Large intestine (tissue), 3 donors: Measurements from ENCODE around the gene SMYD3. TPM values are rescaled to one million over a fixed set of nuclear protein-coding genes. Genes with fewer than 3 reads are reported as not detected.

Experiments used
- DNase-seq, 2 donors: peaks; one replicate each; pipeline versions ENCODE4 v3.0.0 to v3.0.0-alpha.2; 2013
- H3K27ac ChIP-seq: one replicate; pipeline ENCODE4 v1.5.1; 2013; ENCODE audit warnings: low read length
- H3K27me3 ChIP-seq: 2 replicates; pipeline ENCODE4 v1.6.1; 2013; ENCODE audit warnings: low read length; ENCODE audit not compliant: control insufficient read depth, insufficient read depth
- H3K36me3 ChIP-seq: 2 replicates; pipeline ENCODE4 v1.6.1; 2013; ENCODE audit warnings: low read length; ENCODE audit not compliant: control insufficient read depth, insufficient read depth
- H3K4me1 ChIP-seq: one replicate; pipeline ENCODE4 v1.6.1; 2013; ENCODE audit warnings: low read length; ENCODE audit not compliant: control insufficient read depth, insufficient read depth
- H3K4me3 ChIP-seq: one replicate; pipeline ENCODE4 v1.5.1; 2013; ENCODE audit warnings: low read length
- H3K9me3 ChIP-seq: one replicate; pipeline ENCODE4 v1.6.1; 2013; ENCODE audit warnings: mild to moderate bottlenecking, low read depth, low read length, moderate library complexity; ENCODE audit not compliant: control insufficient read depth
- WGBS: methylation state at CpG from one replicate; pipeline ENCODE4 v1.1.5; 2013; ENCODE audit warnings: low lambda C conversion rate; ENCODE audit not compliant: insufficient coverage; 5-methylcytosine and 5-hydroxymethylcytosine counted together
- polyA plus RNA-seq: library from polyadenylated mRNA; unstranded; fragments of 120-200 nt; gene quantifications from one replicate; pipeline ENCODE4 v1.2.1, GENCODE V29; 2013

SMYD3 gene
- polyA plus RNA-seq, 1 donor = 12.0 TPM

- Histone ChIP-seq H3K4me1 (no peaks in the 10 kb centered on the region), H3K27ac (no peak overlapping the region), H3K27me3 (no peaks in the 10 kb centered on the region), H3K9me3 (no peaks in the 10 kb centered on the region), H3K36me3 (no peaks in the 10 kb centered on the region), H3K4me3 (no peak overlapping the region)
- no peak for DNase-seq
- no CpG with 5 or more reads among the region's 30 CpGs for WGBS
Measured at GRCh38 chr1:245710961-245711903, 795.8 kb downstream of the SMYD3 start.

- Histone ChIP-seq H3K4me1 (no peaks in the 10 kb centered on the region), H3K27me3 (no peaks in the 10 kb centered on the region), H3K27ac (no peak overlapping the region), H3K36me3 (no peaks in the 10 kb centered on the region), H3K9me3 (no peaks in the 10 kb centered on the region), H3K4me3 (no peak overlapping the region)
- no CpG with 5 or more reads among the region's 5 CpGs for WGBS
- no peak for DNase-seq
Measured at GRCh38 chr1:245707941-245708340, 799.1 kb downstream of the SMYD3 start.

- H3K27ac ChIP-seq = no peak overlapping the region
- H3K27me3 ChIP-seq = no peaks in the 10 kb centered on the region
- no peaks in the 10 kb centered on the region for H3K9me3 ChIP-seq
- H3K4me1 ChIP-seq = no peaks in the 10 kb centered on the region
- no CpG with 5 or more reads among the region's 7 CpGs for WGBS
- no peak for DNase-seq
- H3K36me3 ChIP-seq = no peaks in the 10 kb centered on the region
- H3K4me3 ChIP-seq = no peak overlapping the region
Measured at GRCh38 chr1:245704765-245705164, 802.3 kb downstream of the SMYD3 start.

- no CpG with 5 or more reads among the region's 6 CpGs for WGBS
- no peak overlapping the region for H3K4me3 ChIP-seq
- DNase-seq = no peak
Measured at GRCh38 chr1:245704341-245704740, 802.7 kb downstream of the SMYD3 start.

GRCh38 chr1:245702346-245702745, 804.7 kb downstream of the SMYD3 start:
- H3K27me3 ChIP-seq = no peaks in the 10 kb centered on the region
- no peak overlapping the region for H3K4me3 ChIP-seq
- WGBS = 100% methylated on average over 3 of the region's 13 CpGs
- H3K4me1 ChIP-seq = no peaks in the 10 kb centered on the region
- H3K27ac ChIP-seq = no peak overlapping the region
- peaks cover 4% of the 10 kb centered on the region for H3K36me3 ChIP-seq
- DNase-seq = no peak
- H3K9me3 ChIP-seq = no peaks in the 10 kb centered on the region

More at GRCh38 chr1:245704341-245704740, 802.7 kb downstream of the SMYD3 start:
- H3K4me1 ChIP-seq = no peaks in the 10 kb centered on the region
- H3K27me3 ChIP-seq = no peaks in the 10 kb centered on the region
- H3K27ac ChIP-seq = no peak overlapping the region
- no peaks in the 10 kb centered on the region for H3K9me3 ChIP-seq
- H3K36me3 ChIP-seq = no peaks in the 10 kb centered on the region

GRCh38 chr1:245701631-245702030, 805.4 kb downstream of the SMYD3 start:
- no CpG with 5 or more reads among the region's 7 CpGs for WGBS
- no peak overlapping the region for H3K4me3 ChIP-seq

GRCh38 chr1:245700631-245701030, 806.4 kb downstream of the SMYD3 start:
- H3K4me1 ChIP-seq = no peaks in the 10 kb centered on the region
- no peaks in the 10 kb centered on the region for H3K27me3 ChIP-seq
- H3K36me3 ChIP-seq = peaks cover 4% of the 10 kb centered on the region
- H3K9me3 ChIP-seq = no peaks in the 10 kb centered on the region
- H3K4me3 ChIP-seq = no peak overlapping the region
- WGBS = 80% methylated on average over 1 of the region's 13 CpGs
- H3K27ac ChIP-seq = no peak overlapping the region
- no peak for DNase-seq

More at GRCh38 chr1:245701631-245702030, 805.4 kb downstream of the SMYD3 start:
- Histone ChIP-seq H3K27me3 (no peaks in the 10 kb centered on the region), H3K4me1 (no peaks in the 10 kb centered on the region), H3K9me3 (no peaks in the 10 kb centered on the region), H3K36me3 (peaks cover 4% of the 10 kb centered on the region), H3K27ac (no peak overlapping the region)
- DNase-seq = no peak

Other genes starting within 250 kb of the SMYD3 start
- gene TFB2M, start 59.0 kb upstream of the SMYD3 start, polyA plus RNA-seq = 15.1 TPM
- gene CNST, start 59.2 kb upstream of the SMYD3 start, polyA plus RNA-seq = 16.1 TPM
- gene SCCPDH, start 217.1 kb upstream of the SMYD3 start, polyA plus RNA-seq = 44.3 TPM